NT2/D1 (cell line): ENCODE measurements around the gene TDG.
"Not testable (repeated sequence)": the region's sequence is repeated elsewhere in the genome, so short reads cannot be mapped to it uniquely, and the experiment has no call there.

Source experiments
- DNase-seq: peaks from one replicate; pipeline ENCODE4 v3.0.0-alpha.2; 2011; ENCODE audit warnings: low read depth, low spot score
- H3K27me3 ChIP-seq: 2 replicates; pipeline ENCODE4 v1.6.0; 2011; ENCODE audit warnings: mild to moderate bottlenecking; ENCODE audit not compliant: insufficient read length, insufficient read depth
- H3K36me3 ChIP-seq: 2 replicates; pipeline ENCODE4 v1.6.1; 2011; ENCODE audit warnings: mild to moderate bottlenecking, low read length, mixed read lengths; ENCODE audit not compliant: insufficient read depth, insufficient read length
- H3K4me1 ChIP-seq: 2 replicates; pipeline ENCODE4 v1.5.1; 2011; ENCODE audit not compliant: insufficient read depth, insufficient read length
- H3K4me3 ChIP-seq: 2 replicates; pipeline ENCODE4 v1.5.1; 2011; ENCODE audit warnings: low read depth; ENCODE audit not compliant: insufficient read length
- H3K9ac ChIP-seq: 2 replicates; pipeline ENCODE4 v1.6.0; 2011; ENCODE audit warnings: low read depth; ENCODE audit not compliant: insufficient read length
- H3K9me3 ChIP-seq: 2 replicates; pipeline ENCODE4 v1.5.1; 2011; ENCODE audit warnings: mild to moderate bottlenecking, low read length; ENCODE audit not compliant: insufficient read depth
- SUZ12 ChIP-seq: IDR thresholded peaks from 2 replicates; pipeline ENCODE4 v1.6.1; 2011; ENCODE audit not compliant: insufficient read length, insufficient read depth; ENCODE audit errors: extremely low read depth
- YY1 ChIP-seq: IDR thresholded peaks from 2 replicates; pipeline ENCODE4 v1.6.1; 2011; ENCODE audit not compliant: insufficient read length, insufficient read depth
- ZNF274 ChIP-seq: IDR thresholded peaks from 2 replicates; pipeline ENCODE4 v1.6.1; 2011; ENCODE audit warnings: mild to moderate bottlenecking, low read depth, low read length

TDG gene

DNA sequence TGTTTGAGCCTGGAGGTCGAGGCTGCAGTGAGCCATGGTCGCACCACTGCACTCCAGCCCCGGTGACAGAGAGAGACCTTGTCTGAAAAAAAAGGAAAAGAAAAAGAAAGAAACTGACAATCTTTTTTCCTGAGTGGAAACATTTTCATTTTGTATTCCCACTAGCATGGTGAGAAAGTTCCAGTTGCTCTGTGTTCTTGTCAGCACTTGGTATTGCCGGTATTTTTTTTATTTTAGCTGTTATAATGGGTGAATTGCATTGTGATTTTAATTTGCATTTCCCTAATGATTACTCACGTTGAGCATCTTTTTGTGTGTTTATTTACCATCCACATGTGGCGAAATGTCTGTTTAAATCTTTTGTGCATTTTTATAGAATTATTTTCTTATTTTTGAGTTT, 58.7 kb downstream of the TDG start:
- H3K9me3 ChIP-seq: peaks cover 13% of the 10 kb centered on the region
- no peak for DNase-seq
- no peaks in the 10 kb centered on the region for H3K36me3 ChIP-seq
- TF ChIP-seq SUZ12 (no peak), ZNF274 (no peak), YY1 (no peak)
- no peaks in the 10 kb centered on the region for H3K4me1 ChIP-seq
- no peak overlapping the region for H3K4me3 ChIP-seq
- H3K9ac ChIP-seq: no peak overlapping the region
- no peaks in the 10 kb centered on the region for H3K27me3 ChIP-seq

GRCh38 chr12:104025771-104026170, 60.1 kb downstream of the TDG start:
- DNase-seq: no peak
- Histone ChIP-seq H3K9me3 (peaks cover 13% of the 10 kb centered on the region), H3K9ac (no peak overlapping the region), H3K36me3 (no peaks in the 10 kb centered on the region), H3K27me3 (no peaks in the 10 kb centered on the region), H3K4me3 (no peak overlapping the region), H3K4me1 (no peaks in the 10 kb centered on the region)
- TF ChIP-seq SUZ12 (no peak), YY1 (no peak), ZNF274 (no peak)

DNA sequence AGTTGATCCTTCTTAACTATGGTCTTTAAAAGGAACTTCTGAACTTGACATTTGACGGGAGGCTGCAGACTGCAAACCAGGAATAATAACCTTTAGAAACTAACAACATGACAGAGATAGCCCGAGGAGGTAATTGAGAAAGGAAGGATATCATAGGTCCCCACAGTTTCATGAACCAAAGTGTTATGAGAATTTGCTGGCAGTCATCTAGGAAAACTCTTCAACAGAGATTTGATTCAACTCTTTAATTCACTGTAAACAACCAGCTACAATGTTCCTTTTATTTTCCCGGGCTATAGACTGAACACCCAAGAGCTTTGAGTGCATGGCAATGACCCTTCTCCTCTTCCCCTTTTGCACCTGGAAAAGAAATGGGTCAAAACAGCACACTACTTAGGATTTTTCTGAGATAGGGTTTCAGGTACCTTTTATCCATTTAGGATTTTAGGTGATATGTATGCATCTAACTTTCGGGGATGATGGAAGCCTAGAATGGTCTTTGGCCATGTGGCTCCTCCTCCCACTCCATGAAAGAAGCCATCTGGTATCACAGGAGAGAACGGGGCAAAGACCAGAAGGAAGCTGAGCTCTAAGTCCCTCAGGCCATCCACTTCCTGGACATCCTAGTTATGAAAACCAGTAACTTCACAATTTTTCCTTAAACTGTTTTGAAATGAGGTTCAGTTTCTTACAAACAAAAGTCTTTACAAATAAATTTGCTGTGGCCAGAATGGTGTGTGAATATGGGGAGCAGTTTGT, 61.3 kb downstream of the TDG start:
- H3K9me3 ChIP-seq: peaks cover 13% of the 10 kb centered on the region
- no peaks in the 10 kb centered on the region for H3K27me3 ChIP-seq
- no peak overlapping the region for H3K9ac ChIP-seq
- TF ChIP-seq YY1: no peak
- no peak for TF ChIP-seq ZNF274
- no peak for TF ChIP-seq SUZ12
- DNase-seq: no peak
- no peaks in the 10 kb centered on the region for H3K4me1 ChIP-seq
- H3K4me3 ChIP-seq: no peak overlapping the region
- H3K36me3 ChIP-seq: no peaks in the 10 kb centered on the region

GRCh38 chr12:104030596-104030995, 64.9 kb downstream of the TDG start:
- H3K27me3 ChIP-seq, DNase-seq, H3K36me3 ChIP-seq, H3K9ac ChIP-seq, H3K9me3 ChIP-seq, H3K4me1 ChIP-seq, H3K4me3 ChIP-seq: not testable (repeated sequence)

DNA sequence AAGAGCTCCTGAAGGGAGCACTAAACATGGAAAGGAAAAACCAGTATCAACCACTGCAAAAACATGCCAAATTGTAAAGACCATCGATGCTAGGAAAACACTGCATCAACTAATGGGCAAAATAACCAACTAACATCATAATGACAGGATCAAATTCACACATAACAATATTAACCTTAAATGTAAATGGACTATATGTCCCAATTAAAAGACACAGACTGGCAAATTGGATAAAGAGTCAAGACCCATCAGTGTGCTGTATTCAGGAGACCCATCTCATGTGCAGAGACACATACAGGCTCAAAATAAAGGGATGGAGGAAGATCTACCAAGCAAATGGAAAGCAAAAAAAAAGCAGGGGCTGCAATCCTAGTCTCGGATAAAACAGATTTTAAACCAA, 70.5 kb downstream of the TDG start:
- not testable (repeated sequence) for H3K27me3 ChIP-seq, H3K9me3 ChIP-seq, H3K9ac ChIP-seq, H3K36me3 ChIP-seq, H3K4me3 ChIP-seq, H3K4me1 ChIP-seq, DNase-seq
